Stimulated activated CD4-positive, alpha-beta T cell treated with anti-CD3 and anti-CD28 coated beads, Interleukin-4, amount 100 ng/mL, for 1 hour (primary cell): ENCODE measurements around the gene RRH.
"Not testable (repeated sequence)": the region's sequence is repeated elsewhere in the genome, so short reads cannot be mapped to it uniquely, and the experiment has no call there.

ENCODE experiments used
- DNase-seq: peaks from one replicate; pipeline ENCODE4 v3.0.0-alpha.2; 2020

The RRH gene

DNA sequence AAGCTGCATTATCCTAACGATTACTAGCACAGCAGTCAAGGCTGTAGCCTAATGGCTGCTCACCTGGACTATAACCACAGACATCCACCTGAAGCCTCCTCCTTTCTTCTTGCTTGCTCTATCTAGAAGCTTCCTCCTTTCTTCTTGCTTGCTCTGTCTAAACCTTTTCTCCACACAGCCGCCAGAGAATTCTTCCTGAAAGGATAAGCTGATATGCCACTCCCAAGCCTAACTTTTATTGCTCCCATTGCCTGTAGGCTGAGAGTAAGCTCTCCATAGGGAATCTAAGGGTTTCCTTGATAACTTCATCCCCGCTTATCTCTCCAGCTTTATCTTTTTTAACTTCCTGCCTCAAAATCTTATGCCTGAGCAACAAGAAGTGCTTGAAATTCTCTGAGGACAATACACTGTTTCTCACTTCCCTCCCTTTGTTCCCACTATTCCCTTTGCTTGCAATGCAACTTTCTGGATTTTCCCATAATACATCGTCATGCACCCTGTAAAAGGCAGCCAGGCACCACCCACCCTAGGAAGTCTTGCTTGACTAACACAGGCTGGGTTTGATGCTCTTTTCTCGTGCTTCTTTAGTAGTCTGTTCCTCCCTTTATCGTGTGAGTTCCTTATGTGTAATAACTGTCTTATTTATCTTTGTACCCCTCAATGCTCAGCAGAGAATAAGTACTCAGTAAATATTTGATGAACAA is 18.8 kb downstream of the RRH start:
- DNase-seq, result no peak

DNA sequence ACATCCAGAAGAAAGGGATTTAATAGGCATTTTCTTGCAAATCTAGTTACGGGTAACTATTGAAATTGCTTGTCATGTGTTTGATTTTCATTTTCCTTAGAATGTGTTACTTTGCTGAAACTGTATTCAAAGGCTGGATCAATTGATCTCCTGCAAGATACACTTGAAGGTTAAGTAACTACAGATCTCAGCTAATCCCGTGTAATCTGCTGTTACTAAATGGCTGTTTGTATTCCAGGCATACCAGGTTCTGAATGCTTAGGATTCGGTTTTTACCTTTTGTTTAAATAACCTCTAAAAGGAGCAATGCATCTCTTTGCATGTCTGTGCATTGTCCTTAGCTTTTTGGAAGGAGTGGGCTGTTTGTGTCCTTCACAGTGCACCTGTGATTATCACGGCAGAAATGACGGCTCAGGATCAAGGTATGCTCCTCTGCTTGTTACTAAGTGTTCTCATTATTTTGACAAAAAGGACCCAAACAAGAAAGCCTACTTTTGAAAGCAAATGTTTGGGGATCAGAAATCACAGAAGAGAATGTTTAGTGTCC is 20.2 kb downstream of the RRH start, which contains the start of gene LRIT3:
Gene LRIT3, plus strand, starts transcription at position 212 of the 547 bp plus-strand sequence. Its CDS starts 95 bp downstream, at position 307.
- no peak for DNase-seq

DNA sequence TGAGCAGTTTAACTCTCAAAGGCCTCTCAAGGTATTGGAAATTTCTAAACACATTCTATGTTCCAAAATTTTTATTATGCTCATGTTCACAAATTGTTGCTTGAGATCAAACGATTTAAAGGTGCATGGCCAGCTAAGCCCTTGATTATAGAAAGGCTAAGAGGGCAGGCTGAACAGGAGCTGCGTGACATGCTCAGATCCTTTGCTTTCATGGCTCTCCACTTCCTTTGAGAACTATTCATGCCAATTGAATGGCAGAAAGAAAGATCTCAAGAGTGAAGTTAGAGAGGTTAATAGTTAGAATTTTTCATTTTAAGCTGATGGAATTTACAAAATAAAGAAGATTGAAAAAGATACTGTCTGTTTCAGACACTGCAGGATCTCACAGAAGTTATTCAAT is 20.7 kb downstream of the RRH start:
- no peak for DNase-seq

DNA sequence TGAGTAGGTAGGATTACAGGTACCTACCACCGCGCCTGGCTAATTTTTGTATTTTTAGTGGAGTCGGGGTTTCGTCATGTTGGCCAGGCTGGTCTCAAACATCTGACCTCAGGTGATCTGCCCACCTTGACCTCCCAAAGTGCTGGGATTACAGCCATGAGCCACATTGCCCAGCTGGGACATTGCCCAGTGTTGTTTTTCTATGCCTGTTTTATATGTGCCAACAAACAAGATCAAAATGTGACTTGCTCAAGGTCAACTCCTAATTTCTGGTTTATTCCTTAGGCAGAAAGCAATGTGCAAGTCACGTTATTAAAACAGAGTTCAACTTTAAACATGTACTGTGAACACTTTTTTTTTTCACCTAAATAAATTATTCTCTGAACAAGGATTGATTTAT is 22.8 kb downstream of the RRH start:
- no peak for DNase-seq

- not testable (repeated sequence) for DNase-seq
These were observed 31.9 kb downstream of the RRH start for GRCh38 chr4:109859426-109860300.

DNA sequence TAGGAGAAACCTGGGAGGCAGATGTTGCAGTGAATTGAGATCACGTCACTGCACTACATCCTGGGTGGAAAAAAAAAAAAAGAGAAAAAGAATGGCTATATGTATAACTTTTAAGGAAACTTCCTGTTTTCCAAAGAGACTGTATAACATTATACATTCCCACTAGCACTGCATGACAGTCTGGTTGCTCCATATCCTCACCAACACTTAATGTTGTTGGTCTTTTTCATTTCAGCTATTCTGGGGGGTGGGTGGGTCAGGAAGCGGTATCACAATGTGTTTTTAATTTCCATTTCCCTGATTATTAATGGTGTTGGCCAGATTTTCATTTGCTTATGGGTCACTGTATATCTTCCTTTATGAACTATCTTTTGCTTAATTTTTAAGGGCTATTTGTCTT is 33.5 kb downstream of the RRH start:
- no peak for DNase-seq

DNA sequence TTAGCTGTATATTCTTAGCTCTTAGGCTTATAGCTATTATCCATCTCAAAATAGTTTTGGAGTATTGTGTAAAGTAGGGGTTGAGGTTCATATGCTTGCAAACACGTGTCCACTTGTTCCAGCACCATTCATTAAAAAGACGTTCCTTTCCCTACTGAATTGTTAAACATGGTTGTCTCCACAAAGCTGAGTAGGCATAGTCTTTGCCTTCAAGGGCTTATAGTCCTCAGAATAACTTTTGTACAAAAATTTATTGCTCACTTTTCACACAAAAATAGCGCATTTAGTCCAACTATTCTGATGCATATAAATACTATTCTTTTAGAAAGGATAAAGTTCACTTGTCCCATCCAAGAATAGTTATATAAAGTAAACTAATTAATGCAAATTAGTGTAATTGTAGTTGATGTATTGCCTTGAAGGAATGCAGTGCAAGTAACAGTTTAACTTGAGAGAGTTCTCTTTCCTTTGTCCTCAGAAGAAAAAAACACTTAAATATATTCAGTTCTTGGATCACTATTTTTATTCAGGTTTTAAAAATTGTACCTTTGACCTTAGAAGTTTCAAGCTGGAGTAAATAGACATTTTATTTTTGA is 34.2 kb downstream of the RRH start:
- DNase-seq, result no peak

- no peak for DNase-seq
These were observed 36.4 kb downstream of the RRH start for GRCh38 chr4:109864134-109864533.

GRCh38 chr4:109870061-109870460 is 42.3 kb downstream of the RRH start:
- no peak for DNase-seq

DNA sequence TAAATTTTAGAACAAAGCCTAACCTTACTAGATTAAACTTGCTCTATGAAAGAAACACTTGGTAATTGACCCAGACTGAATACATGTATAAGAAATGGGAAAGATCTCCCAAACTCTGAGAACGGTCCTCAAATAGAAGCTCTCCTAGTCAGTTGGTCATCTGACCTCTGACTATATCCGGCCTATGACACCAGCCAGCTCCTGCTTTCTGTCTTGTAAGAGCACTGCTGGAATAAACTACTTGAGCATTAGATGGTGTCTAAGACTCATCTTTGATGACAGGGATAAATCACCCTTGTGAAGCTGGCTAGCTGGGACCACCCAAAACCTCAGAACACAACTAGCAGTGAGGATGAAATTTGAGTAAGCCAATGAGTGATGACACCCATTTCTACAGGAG is 44.3 kb downstream of the RRH start:
- DNase-seq, result no peak

- no peak for DNase-seq
These were observed 45.3 kb downstream of the RRH start for GRCh38 chr4:109872950-109873656.

DNA sequence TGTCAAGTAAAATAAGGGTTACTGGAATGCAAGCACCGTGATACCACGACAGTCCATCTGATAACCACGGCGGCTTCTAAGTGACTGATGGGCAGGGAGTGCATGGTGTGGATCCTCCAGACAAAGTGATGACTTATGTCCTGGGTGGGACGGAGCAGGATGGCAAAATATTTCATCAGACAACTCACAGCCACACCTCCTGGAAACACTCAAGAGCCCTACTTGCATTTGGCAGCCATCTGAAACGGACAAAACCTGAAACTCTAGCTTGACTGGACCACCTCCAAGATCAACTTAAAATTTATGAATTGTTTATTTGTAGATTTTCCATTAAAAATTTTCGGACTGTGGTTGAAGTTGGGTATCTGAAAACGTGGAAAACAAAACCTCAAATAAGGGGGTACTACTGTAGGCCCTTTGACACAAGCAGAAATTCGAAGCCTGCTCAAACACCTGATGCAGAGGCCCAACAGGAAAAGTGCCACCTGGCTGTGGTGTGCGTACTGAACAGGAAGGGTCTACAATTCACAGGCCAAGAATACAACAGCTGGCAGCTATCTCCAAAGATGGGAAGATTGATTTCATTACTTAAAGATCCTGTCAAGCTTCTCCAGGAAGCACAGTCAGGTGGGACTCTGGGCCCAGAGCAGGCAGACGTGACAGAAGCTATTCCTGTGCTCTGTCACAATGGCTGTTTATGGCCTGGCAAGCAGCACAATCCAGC is 46.2 kb downstream of the RRH start:
- DNase-seq, result no peak

GRCh38 chr4:109875106-109875505 is 47.3 kb downstream of the RRH start:
- DNase-seq, result no peak

- DNase-seq, result not testable (repeated sequence)
These were observed 47.8 kb downstream of the RRH start for GRCh38 chr4:109875553-109875952.

DNA sequence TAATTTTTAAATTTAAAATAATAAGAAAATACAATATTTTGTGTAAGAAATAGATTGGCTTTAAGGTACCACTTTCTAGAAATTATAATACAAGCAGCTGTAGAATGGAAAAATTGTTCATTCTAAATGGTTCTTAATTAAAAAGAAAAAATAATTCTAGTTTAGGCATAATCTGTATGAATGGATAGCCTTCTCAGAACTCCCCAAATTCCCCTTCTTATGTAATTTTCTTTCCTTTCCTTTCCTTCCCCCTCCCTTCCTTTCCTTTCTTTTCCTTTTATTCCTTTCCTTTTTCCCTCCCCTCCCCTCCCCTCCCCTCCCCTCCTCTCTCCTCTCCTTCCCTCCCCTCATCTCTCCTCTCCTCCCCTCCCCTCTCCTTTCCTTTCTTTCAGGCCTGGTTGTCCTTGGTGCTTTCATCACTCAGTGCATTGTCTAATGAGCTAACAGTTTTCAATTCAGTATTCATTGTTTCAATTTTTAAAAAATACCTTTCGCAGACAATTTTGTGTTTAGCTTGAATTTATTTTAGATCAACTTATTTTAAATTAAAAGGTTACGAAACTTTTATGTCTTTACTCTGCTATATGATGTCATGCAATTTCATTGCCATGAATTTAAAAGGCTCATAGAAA is 49.0 kb downstream of the RRH start:
- DNase-seq, result no peak

- DNase-seq, result no peak
These were observed 49.6 kb downstream of the RRH start for GRCh38 chr4:109877400-109877799.

- no peak for DNase-seq
These were observed 50.6 kb downstream of the RRH start for GRCh38 chr4:109878355-109878754.

GRCh38 chr4:109879081-109879480 is 51.3 kb downstream of the RRH start:
- DNase-seq, result no peak

DNA sequence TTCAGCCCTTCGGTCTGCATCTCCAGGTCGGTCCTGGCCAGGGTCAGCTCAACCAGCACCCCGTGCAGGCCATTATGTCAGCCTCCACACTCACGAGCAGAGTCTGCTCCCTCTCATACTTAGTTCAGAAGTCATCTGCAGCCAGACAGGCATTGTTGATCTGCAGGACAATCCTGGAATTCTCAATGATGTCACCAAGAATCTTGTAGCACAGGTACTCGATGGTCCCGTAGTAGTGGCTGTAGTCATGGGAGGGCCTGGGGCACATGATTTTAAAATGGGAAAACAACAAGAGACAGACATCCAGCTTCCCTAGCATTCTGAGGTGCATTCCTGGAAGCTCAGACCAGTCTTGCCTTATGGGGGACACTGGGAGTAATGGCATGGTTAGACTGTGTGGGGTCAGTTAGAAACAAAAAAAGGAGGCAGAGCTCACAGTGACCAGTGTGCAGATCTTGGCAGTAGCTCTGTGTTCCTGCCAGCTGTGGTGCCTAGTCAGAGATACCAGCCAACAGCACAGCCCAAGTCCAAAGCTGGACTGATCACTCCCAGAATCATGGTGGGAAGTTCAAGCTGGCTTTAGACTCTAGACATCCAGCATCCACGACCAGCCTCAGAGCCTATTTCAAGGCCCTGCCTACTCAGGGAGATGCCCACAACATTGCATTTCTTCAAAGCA is 52.0 kb downstream of the RRH start:
- DNase-seq, result no peak

GRCh38 chr4:109886303-109886702 is 58.5 kb downstream of the RRH start:
- DNase-seq, result no peak

DNA sequence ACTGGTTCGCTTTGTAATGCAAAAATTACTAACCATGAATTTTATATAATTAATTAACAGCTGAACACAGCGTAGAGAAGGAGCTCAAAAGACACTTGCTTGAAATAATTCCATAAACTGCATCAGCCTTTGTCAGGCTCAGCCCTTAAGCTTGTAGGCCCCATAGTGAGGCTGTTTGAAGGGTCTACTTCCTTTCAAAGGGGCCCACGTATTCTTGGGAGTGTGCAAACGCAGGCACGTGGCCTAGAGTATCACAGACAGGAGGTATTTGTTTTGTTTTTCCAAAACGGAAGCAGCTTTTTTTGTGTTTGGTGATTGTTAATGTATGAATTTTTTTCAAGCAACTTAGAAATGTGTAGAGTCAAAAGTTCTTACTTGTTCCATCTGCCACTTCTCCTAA is 59.3 kb downstream of the RRH start:
- DNase-seq, result no peak
